Activated CD8-positive, alpha-beta memory T cell treated with anti-CD3 and anti-CD28 coated beads for 4 hours (primary cell): Measurements from ENCODE around the gene SYT6.

ENCODE experiments used
- DNase-seq, 2 donors: peaks; one replicate each; pipeline ENCODE4 v3.0.0-alpha.2; 2020; ENCODE audit warnings: low read depth in 2 of 2

The SYT6 gene

GRCh38 chr1:114118351-114118990 is 35.2 kb downstream of the SYT6 start:
- DNase-seq = no peak

DNA sequence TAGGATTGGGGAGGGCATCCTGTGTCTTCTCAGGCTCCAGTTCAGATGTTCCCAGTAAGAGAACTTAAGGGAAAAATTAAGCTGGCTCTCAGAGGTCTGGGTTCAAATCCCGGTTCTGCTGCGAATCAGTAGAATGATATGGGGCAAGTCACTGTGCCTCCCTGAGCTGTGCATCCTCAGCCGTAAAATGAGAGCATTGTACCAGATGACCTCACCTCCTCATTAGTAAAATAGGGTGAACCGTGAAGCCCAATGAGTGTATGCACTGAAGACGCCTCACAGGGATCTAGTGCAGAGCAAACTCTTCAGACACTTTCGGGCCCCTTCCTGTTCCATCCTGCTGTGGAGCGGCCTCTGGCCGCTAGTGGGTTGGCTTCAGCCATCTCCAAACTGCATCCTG is 36.0 kb downstream of the SYT6 start:
- DNase-seq = no peak

DNA sequence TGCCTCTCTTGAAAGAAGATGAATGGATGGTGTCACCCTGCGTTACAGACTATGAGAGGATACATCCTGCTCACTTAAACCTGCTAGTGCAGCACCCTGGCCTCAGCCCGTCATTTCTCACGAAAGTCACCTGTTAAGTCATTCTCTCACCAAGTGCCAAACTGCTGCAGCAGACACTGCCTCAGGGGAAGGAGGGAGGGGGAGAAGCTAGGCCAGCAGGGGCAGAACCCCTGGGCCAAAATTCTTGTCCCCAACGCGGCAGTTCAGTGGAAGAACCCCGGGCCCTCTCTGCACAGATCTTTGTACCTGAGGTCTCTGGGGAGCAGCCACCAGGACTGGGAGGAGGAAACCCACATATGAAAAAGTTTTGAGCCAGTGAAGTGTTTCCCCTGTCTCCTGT is 37.6 kb downstream of the SYT6 start:
- no peak for DNase-seq

DNA sequence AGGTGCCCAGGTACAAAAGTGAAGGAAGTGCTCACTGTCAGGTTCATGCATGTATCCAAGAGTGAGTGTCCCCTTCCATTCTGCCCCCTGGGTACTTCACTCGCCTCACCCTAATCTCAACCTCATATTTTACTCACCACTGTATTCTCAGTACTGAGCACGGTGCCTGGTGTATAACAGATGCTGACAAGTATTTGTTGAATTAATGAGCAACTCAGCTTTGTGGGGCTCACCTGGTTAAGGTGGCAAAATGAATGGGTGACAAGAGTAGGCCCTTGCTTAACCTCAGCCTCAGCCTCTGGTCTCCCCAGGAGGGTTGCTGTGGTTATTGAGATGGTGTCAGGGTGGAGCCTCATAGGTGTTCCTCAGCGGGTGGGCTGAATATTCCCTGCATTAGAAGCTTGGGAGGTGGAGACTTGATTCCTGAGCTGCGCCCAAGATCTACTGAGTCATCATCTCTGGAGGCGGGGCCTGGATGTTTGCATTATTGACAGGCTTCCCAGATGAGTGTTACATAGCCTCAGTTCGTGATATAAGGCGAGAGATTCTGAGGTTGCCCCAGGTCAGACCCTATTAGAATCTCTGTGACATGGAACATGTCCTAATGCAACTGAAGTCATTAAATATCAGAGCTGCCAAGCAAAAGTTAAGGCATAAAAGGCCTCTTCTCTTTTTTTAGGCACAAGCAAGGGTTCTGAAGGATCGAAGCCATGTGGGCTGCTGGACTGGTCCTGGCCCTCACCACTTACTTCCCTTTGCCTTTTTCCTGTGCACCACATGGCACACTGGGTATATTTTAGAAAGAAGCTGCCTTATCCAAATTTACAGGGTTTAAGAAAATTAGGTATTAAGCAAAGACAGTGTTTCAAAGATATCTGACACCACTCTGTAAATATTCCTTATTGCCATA is 39.2 kb downstream of the SYT6 start:
- DNase-seq = no peak

DNA sequence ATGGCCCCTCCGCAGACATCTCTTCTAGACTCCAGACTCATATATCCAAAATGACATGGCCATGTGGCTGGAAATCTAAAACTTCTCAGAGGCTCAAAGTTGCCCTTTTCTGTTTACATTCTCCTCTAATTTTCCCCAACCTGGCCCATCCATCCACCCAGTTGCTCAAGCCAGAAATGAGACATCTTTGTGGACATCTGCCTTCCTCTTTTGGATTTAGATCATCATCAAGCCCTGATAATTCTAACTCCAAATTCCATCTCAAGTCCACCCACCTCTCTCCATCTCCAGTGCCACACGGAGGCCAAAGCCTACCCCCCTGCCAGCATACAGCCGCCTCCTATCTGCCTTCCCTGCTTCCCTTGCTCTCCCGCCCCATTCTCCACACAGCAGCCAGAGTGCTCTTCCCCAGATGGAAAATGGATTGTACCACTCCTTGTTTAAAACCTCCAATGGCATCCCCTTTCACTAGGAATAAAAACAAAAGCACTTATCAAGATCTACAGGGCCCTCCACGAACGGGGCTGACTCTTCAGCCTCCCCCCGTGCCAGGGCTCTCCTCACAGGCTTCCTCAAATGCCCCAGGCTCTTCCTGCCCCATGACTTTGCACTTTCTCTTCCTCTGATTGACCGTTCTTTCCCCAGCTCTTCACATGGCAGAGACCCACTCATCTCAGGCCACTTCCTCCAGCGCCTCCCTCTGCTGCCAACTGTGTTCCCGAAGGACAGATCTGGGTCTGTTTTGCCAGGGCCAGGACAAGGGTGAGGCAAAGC is 40.1 kb downstream of the SYT6 start:
- DNase-seq = no peak

GRCh38 chr1:114112775-114113174 is 40.9 kb downstream of the SYT6 start:
- no peak for DNase-seq

GRCh38 chr1:114111731-114112641 is 41.7 kb downstream of the SYT6 start:
- DNase-seq = no peak

GRCh38 chr1:114109981-114110380 is 43.7 kb downstream of the SYT6 start:
- no peak for DNase-seq

- no peak for DNase-seq
These were observed 44.9 kb downstream of the SYT6 start for GRCh38 chr1:114108751-114109255.

DNA sequence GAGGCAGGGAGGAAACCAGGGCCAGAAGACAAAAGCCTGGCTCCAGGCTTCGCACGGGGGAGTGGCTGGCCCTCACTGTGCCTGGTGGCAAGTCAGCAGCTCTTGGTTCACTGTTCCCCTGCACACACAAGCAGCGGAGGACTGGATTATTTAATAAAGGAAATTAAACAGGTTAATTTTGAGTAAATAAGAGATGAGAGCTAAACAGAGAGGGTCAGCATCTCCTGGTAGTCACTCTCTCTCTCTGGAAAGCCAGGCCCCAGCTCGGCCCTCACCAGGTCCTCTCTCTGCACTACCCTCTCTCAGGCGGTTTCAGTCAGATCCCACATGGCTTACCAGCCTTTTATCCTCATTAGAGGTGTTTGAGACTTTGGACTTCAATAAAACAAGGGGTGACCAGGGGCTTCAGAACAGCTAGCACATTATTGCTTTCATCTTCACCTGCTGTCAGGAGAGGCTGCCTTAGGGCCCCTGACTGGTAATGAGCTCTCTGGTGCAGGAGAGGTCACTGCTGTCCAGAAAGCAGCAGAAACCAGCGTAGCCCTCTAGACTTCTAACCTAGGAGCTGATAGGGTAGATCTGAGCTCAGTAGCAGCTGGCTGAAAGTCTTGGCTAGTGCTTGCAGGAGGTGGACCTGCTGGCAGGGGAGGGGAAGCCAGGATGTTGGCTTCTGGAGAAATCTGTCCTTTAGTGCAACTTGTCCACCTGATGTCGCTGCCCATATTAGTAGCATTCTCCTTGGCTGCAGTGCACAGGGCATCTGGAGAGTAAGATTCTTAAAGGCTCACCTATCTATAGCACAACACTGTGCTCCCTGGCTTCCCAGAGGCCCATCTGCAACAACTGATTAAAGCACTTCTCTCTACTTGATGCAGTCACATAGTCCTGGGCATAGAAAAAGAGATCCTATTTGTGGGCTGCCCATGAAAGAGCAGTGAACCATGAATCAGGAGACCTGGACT is 45.9 kb downstream of the SYT6 start:
- no peak for DNase-seq

GRCh38 chr1:114105421-114105979 is 48.2 kb downstream of the SYT6 start:
- DNase-seq = no peak

- DNase-seq = no peak
These were observed 48.7 kb downstream of the SYT6 start for GRCh38 chr1:114104949-114105348.

DNA sequence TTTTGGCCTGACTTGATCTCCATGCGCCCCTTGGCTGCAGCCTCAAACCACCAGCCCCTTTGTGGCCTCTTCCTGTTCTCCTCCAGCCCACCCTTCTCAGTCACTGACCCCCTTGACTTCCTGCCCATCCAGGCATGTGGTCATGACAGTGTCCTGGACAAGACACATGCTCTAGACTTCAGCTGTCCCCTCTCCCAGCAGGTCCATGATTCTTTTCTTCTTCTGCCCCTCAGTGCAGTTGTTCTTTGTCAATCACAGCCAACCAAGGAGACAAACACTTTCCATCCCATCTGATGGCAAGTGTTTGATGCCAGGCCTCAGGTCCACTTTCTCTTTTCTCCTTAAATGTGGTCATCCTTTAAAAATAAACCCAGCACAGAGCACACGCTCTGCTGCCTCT is 49.7 kb downstream of the SYT6 start:
- DNase-seq = no peak

GRCh38 chr1:114102136-114102535 is 51.5 kb downstream of the SYT6 start:
- DNase-seq = no peak

- DNase-seq = no peak
These were observed 53.5 kb downstream of the SYT6 start for GRCh38 chr1:114100148-114100547.

DNA sequence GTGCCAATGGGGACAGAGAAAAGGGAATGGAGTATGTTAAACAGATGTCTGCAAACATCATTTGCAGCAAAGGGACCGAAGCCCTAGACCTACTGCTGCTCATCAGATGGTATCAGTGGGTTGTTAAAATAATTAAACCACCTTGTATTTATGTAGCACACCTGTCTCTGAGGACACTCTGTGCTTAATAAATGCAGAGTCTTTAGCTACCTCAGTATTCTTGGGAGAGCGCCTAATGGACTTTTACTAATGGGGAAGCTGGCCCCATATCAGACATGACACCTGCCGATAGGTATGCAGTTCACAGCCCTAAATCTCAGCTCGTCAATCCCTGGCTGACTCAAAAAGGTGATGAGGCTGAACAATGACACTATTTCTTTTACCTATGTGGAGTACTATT is 54.4 kb downstream of the SYT6 start:
- no peak for DNase-seq

- no peak for DNase-seq
These were observed 56.6 kb downstream of the SYT6 start for GRCh38 chr1:114097109-114097508.

- no peak for DNase-seq
These were observed 59.0 kb downstream of the SYT6 start for GRCh38 chr1:114094675-114095074.

GRCh38 chr1:114094363-114094634 is 59.4 kb downstream of the SYT6 start:
- no peak for DNase-seq
